A673 (cell line): ENCODE results near the gene ADAMTS6. TPM values are rescaled to one million over a fixed set of nuclear protein-coding genes. Genes with fewer than 3 reads are reported as not detected.

ENCODE experiments used
- BruUV-seq: library from RNA; stranded (reverse); fragments of 400-500 nt; replicated peaks from 2 replicates; lab custom pipeline; 2021; lab: Mats Ljungman, UMichigan
- CTCF ChIA-PET: fragments of 300-600 bp; sonication (Branson Sonifier 250); formaldehyde crosslinking; loops from one replicate; lab custom pipeline; 2022; ENCODE audit warnings: antibody characterized with exemption; lab: Charles Lee
- POLR2A ChIA-PET: fragments of 300-600 bp; sonication (Branson Sonifier 250); formaldehyde crosslinking; loops from one replicate; lab custom pipeline; 2022; ENCODE audit warnings: antibody characterized with exemption; ENCODE audit not compliant: low non-redundant PET; lab: Charles Lee
- DNase-seq: peaks from one replicate; pipeline ENCODE4 v3.0.0-alpha.2; 2015; ENCODE audit warnings: low spot score
- H3K27ac ChIP-seq: fragments of 200-600 bp; sonication (generic); 2 replicates; pipeline ENCODE4 v1.5.1; 2016; ENCODE audit warnings: mixed run types, low read depth, mild to moderate bottlenecking, mixed read lengths, antibody characterized with exemption, low read length; ENCODE audit not compliant: poor library complexity, severe bottlenecking
- H3K27me3 ChIP-seq: fragments of 200-600 bp; sonication (generic); replicated peaks from 2 replicates; pipeline ENCODE4 v1.6.1; 2017; ENCODE audit warnings: mixed run types, low read depth, mild to moderate bottlenecking, mixed read lengths, antibody characterized with exemption, low read length; ENCODE audit not compliant: insufficient read depth, poor library complexity
- H3K36me3 ChIP-seq: fragments of 200-600 bp; sonication (generic); 2 replicates; pipeline ENCODE4 v1.6.1; 2016; ENCODE audit warnings: mixed run types, mild to moderate bottlenecking, mixed read lengths, antibody characterized with exemption, low read length; ENCODE audit not compliant: insufficient read depth, poor library complexity, severe bottlenecking
- H3K4me1 ChIP-seq: fragments of 200-600 bp; sonication (generic); 2 replicates; pipeline ENCODE4 v1.6.1; 2017; ENCODE audit warnings: mixed run types, mild to moderate bottlenecking, mixed read lengths, antibody characterized with exemption, low read length; ENCODE audit not compliant: insufficient read depth, poor library complexity, severe bottlenecking
- H3K4me3 ChIP-seq: fragments of 200-600 bp; sonication (generic); 2 replicates; pipeline ENCODE4 v1.5.1; 2016; ENCODE audit warnings: low read depth, mixed run types, mild to moderate bottlenecking, mixed read lengths, low read length; ENCODE audit not compliant: poor library complexity, severe bottlenecking
- H3K9me3 ChIP-seq: fragments of 200-600 bp; sonication (generic); 2 replicates; pipeline ENCODE4 v1.6.1; 2016; ENCODE audit warnings: mixed run types, low read depth, mild to moderate bottlenecking, mixed read lengths, antibody characterized with exemption, low read length; ENCODE audit not compliant: poor library complexity, severe bottlenecking
- EZH2 ChIP-seq: fragments of 200-600 bp; sonication (generic); IDR thresholded peaks from 2 replicates; pipeline ENCODE4 v1.6.1; 2017; ENCODE audit warnings: borderline replicate concordance, low read depth, mild to moderate bottlenecking, mixed read lengths, antibody characterized with exemption, low read length; ENCODE audit not compliant: poor library complexity, severe bottlenecking
- intact Hi-C: fragments of 100-400 bp; cut with micrococcal nuclease; formaldehyde crosslinking; loops from one replicate; pipeline ENCODE4 v1.10.0; 2022; ENCODE audit not compliant: unreplicated experiment
- total RNA-seq: library from RNA; stranded (reverse); gene quantifications from 2 replicates; pipeline ENCODE4 v1.2.3, GENCODE V29; 2021
- TF ChIP-seq, protein P1 (sequence below): fragments of 300-800, 200-600 bp; sonication (generic); conservative IDR thresholded peaks from 2 replicates; pipeline ENCODE4 v1.5.1; 2017; ENCODE audit warnings: low read depth, mild to moderate bottlenecking, antibody characterized with exemption, low read length, moderate library complexity, mixed read lengths

The ADAMTS6 gene
- total RNA-seq, 1 experiment from 2014 or later: 2.6 TPM

DNA sequence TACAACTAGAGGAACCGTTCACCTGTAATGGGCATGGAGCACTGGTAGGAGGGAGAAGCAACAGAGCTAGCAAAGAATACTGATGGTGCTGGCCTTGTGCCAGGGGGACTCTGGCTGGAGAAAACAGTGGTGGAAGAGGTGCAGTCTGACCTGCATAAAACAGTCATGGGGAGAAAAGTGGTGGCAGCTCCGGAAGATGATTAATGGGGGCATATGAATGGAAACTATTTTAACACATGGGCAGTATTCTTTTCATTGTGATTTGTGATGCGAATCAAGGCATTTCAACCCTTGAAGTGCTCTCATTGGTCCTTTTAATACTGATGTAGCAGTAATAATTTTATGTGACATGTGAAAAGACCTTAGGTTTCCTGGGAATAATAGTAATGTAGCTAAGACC, 219.6 kb downstream of the ADAMTS6 start:
- Histone ChIP-seq H3K36me3 (no peaks in the 10 kb centered on the region), H3K27me3 (no peaks in the 10 kb centered on the region), H3K4me3 (no peak overlapping the region), H3K27ac (no peak overlapping the region), H3K4me1 (peaks cover 12% of the 10 kb centered on the region), H3K9me3 (no peaks in the 10 kb centered on the region)
- peak; percentile 25 for DNase-seq
- intact Hi-C loops: no loop called here
- CTCF ChIA-PET: no interaction called here
- no TSS peak for BruUV-seq
- POLR2A ChIA-PET: no interaction called here
- TF ChIP-seq EZH2: no peak
- TF ChIP-seq, protein P1, sequence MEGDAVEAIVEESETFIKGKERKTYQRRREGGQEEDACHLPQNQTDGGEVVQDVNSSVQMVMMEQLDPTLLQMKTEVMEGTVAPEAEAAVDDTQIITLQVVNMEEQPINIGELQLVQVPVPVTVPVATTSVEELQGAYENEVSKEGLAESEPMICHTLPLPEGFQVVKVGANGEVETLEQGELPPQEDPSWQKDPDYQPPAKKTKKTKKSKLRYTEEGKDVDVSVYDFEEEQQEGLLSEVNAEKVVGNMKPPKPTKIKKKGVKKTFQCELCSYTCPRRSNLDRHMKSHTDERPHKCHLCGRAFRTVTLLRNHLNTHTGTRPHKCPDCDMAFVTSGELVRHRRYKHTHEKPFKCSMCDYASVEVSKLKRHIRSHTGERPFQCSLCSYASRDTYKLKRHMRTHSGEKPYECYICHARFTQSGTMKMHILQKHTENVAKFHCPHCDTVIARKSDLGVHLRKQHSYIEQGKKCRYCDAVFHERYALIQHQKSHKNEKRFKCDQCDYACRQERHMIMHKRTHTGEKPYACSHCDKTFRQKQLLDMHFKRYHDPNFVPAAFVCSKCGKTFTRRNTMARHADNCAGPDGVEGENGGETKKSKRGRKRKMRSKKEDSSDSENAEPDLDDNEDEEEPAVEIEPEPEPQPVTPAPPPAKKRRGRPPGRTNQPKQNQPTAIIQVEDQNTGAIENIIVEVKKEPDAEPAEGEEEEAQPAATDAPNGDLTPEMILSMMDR: no peak

DNA sequence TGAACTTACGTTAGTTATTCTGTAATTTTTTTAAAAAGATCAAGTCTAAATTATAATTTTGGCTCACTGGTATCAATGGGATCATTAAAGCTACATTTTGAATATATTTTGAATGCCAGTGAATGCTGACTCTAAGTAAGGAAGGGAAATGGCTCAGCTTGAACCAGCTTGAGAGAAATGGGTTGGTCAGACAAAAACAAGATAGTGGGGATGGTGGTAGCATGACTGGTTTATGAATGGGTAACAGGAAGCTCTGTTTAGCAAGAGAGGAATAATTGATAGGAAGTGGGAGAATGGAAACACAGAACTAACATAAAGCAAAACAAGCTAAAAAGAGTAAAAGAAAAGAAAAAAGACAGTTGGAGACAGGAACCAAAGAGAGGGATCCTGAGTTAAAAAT, 220.2 kb downstream of the ADAMTS6 start:
- POLR2A ChIA-PET: interaction anchor here (0.6 kb wide), 1 partner anchor 215 kb away, joined by 3 read pairs; no protein-coding TSS in a partner anchor
- CTCF ChIA-PET: no interaction called here

GRCh38 chr5:65255294-65255693, 226.4 kb downstream of the ADAMTS6 start:
- BruUV-seq: no TSS peak
- intact Hi-C loops: no loop called here
- Histone ChIP-seq H3K9me3 (no peaks in the 10 kb centered on the region), H3K4me3 (no peak overlapping the region), H3K36me3 (no peaks in the 10 kb centered on the region), H3K27ac (no peak overlapping the region), H3K27me3 (no peaks in the 10 kb centered on the region), H3K4me1 (no peaks in the 10 kb centered on the region)
- CTCF ChIA-PET: no interaction called here
- POLR2A ChIA-PET: no interaction called here
- TF ChIP-seq EZH2: no peak
- TF ChIP-seq, protein P1: no peak
- DNase-seq: no peak

More for the DNA sequence above, 220.2 kb downstream of the ADAMTS6 start:
- Histone ChIP-seq H3K27me3 (no peaks in the 10 kb centered on the region), H3K36me3 (no peaks in the 10 kb centered on the region), H3K27ac (no peak overlapping the region), H3K4me3 (no peak overlapping the region), H3K9me3 (no peaks in the 10 kb centered on the region), H3K4me1 (peaks cover 12% of the 10 kb centered on the region)
- peak; percentile 17 for DNase-seq
- no TSS peak for BruUV-seq
- TF ChIP-seq, protein P1: no peak
- intact Hi-C loops: no loop called here
